HepG2 (cell line): ENCODE measurements around the gene SPRY1. TPM values are rescaled to one million over a fixed set of nuclear protein-coding genes. Genes with fewer than 3 reads are reported as not detected.

Experiments used
- ATAC-seq: fragments of 200-7000 bp; cut with Tn5 transposase; 3 replicates; pipeline ENCODE4 v1.9.1; 2020; ENCODE audit warnings: mild to moderate bottlenecking, moderate library complexity
- BruUV-seq: library from RNA; stranded (reverse); fragments of 400-500 nt; replicated peaks from 2 replicates; lab custom pipeline; 2021; lab: Mats Ljungman, UMichigan
- CTCF ChIA-PET: fragments of 300-600 bp; formaldehyde crosslinking; extraction: SDS; loops from one replicate; lab custom pipeline; 2021; ENCODE audit warnings: low total read pairs, inconsistent platforms, low intra/inter-chr PET ratio; lab: Yijun Ruan, JAX
- POLR2A ChIA-PET: fragments of 350-600 bp; sonication (Branson Sonifier 250); formaldehyde crosslinking; loops from one replicate; lab custom pipeline; 2020; ENCODE audit warnings: antibody characterized with exemption, inconsistent platforms; lab: Yijun Ruan, JAX
- DNase-seq: peaks from one replicate; pipeline ENCODE4 v3.0.0-alpha.2; 2015; ENCODE audit warnings: low spot score
- FAIRE-seq: peaks from 3 replicates; lab custom pipeline; 2011; peaks lifted over from hg19 to GRCh38; lab: Jason Lieb, UNC
- H2AFZ ChIP-seq: one replicate; pipeline ENCODE4 v1.6.1; 2011; ENCODE audit warnings: low read length, inconsistent platforms
- H3K27ac ChIP-seq: fragments of 300-600 bp; 3 replicates; pipeline ENCODE4 v1.8.0; 2011; ENCODE audit warnings: mixed run types, mild to moderate bottlenecking, mixed read lengths, low read length, inconsistent platforms; ENCODE audit not compliant: insufficient read depth; ENCODE audit errors: extremely low read length
- H3K27me3 ChIP-seq, 2 experiments: fragments of 200-600 bp in 1 of 2; 2 replicates in 1 of 2; 3 replicates in 1 of 2; pipeline versions ENCODE4 v1.6.0 to v1.8.0; 2011; ENCODE audit warnings: low read length in 2 of 2, mild to moderate bottlenecking in 2 of 2, moderate library complexity in 2 of 2, inconsistent platforms in 1 of 2; ENCODE audit not compliant: insufficient read depth in 2 of 2, control insufficient read depth in 1 of 2
- H3K36me3 ChIP-seq, 2 experiments: fragments of 200-600 bp in 1 of 2; replicated peaks in 1 of 2; 2 replicates in 1 of 2; 3 replicates in 1 of 2; pipeline versions ENCODE4 v1.5.1 to v1.8.0; 2011; ENCODE audit warnings: low read length in 2 of 2, inconsistent platforms in 1 of 2; ENCODE audit not compliant: insufficient read depth in 2 of 2, control insufficient read depth in 1 of 2
- H3K4me1 ChIP-seq: 2 replicates; pipeline ENCODE4 v1.5.1; 2012; ENCODE audit warnings: low read length, inconsistent platforms; ENCODE audit not compliant: insufficient read depth
- H3K4me2 ChIP-seq: 2 replicates; pipeline ENCODE4 v1.6.0; 2011; ENCODE audit warnings: low read depth, low read length, inconsistent platforms
- H3K4me3 ChIP-seq, 3 experiments: fragments of 200-600 bp in 1 of 3; sonication (generic), shearing (Covaris generic) in 1 of 3; replicated peaks in 1 of 3; 2 replicates each; pipeline ENCODE4 v1.5.1; 2011 to 2016; ENCODE audit warnings: low read length in 3 of 3, inconsistent platforms in 2 of 3, low read depth in 2 of 3, mild to moderate bottlenecking in 2 of 3, control low read depth in 1 of 3, mixed read lengths in 1 of 3; ENCODE audit not compliant: insufficient read depth in 1 of 3
- H3K79me2 ChIP-seq: one replicate; pipeline ENCODE4 v1.6.1; 2011; ENCODE audit warnings: low read length, inconsistent platforms; ENCODE audit not compliant: insufficient read depth
- H3K9ac ChIP-seq: 2 replicates; pipeline ENCODE4 v1.6.0; 2011; ENCODE audit warnings: mild to moderate bottlenecking, low read depth, low read length, inconsistent platforms; ENCODE audit not compliant: insufficient read depth
- H3K9me3 ChIP-seq: 2 replicates; pipeline ENCODE4 v1.5.1; 2012; ENCODE audit warnings: mild to moderate bottlenecking, low read length
- H4K20me1 ChIP-seq: 2 replicates; pipeline ENCODE4 v1.6.0; 2011; ENCODE audit warnings: inconsistent platforms, mild to moderate bottlenecking, low read length, moderate library complexity; ENCODE audit not compliant: insufficient read depth
- MTA1 ChIP-seq: sonication (generic); formaldehyde crosslinking; IDR thresholded peaks from 2 replicates; pipeline ENCODE4 v1.4.0; 2020; ENCODE audit warnings: missing genetic modification reagents, mild to moderate bottlenecking, borderline replicate concordance
- PHF8 ChIP-seq: sonication (generic); formaldehyde crosslinking; IDR thresholded peaks from 2 replicates; pipeline ENCODE4 v1.5.0; 2020; ENCODE audit warnings: missing genetic modification reagents
- SRSF1 ChIP-seq: fragments of 200-400 bp; formaldehyde crosslinking; optimal IDR thresholded peaks from 2 replicates; pipeline ENCODE3; 2017; ENCODE audit warnings: mild to moderate bottlenecking, low read depth, low read length, moderate library complexity
- TBL1XR1 ChIP-seq: fragments of 150-350 bp; IDR thresholded peaks from 2 replicates; pipeline ENCODE4 v1.6.1; 2014; ENCODE audit warnings: borderline replicate concordance, low read length; ENCODE audit not compliant: partially characterized antibody
- ZKSCAN1 ChIP-seq: fragments of 150-350 bp; IDR thresholded peaks from 2 replicates; pipeline ENCODE4 v1.6.1; 2014; ENCODE audit warnings: low read length
- ZNF552 ChIP-seq: sonication (generic); formaldehyde crosslinking; IDR thresholded peaks from 2 replicates; pipeline ENCODE4 v1.9.0; 2022; ENCODE audit warnings: missing genetic modification reagents, mild to moderate bottlenecking, borderline replicate concordance
- WGBS: methylation state at CpG from one replicate; pipeline ENCODE4 v1.1.6; 2017; ENCODE audit warnings: low lambda C conversion rate; 5-methylcytosine and 5-hydroxymethylcytosine counted together
- in situ Hi-C: cut with HindIII; loops from 2 replicates; pipeline ENCODE4 v1.10.0; 2017; ENCODE audit warnings: low pct_unique_long_range_greater_than_20kb; ENCODE audit not compliant: extremely low pct_ligation_motif_present
- intact Hi-C: fragments of 100-400 bp; cut with micrococcal nuclease; formaldehyde crosslinking; loops from one replicate; pipeline ENCODE4 v1.10.0; 2022; ENCODE audit not compliant: unreplicated experiment
- polyA plus RNA-seq, 8 experiments: library from polyadenylated mRNA; depleted of rRNA in 3 of 8; stranded (reverse) in 7 of 8; unstranded in 1 of 8; fragments of >200 nt; fragmentation: Illumina TruSeq in 4 of 8; extraction: Trizol in 4 of 8; gene quantifications; 2 replicates each; pipeline versions ENCODE4 v1.2.1 to v1.2.3, GENCODE V29; 2011 to 2016; ENCODE audit warnings: low read depth in 4 of 8, missing spikeins in 1 of 8, mixed read lengths in 1 of 8; ENCODE audit not compliant: insufficient read depth in 1 of 8
- total RNA-seq, 5 experiments: library from RNA; depleted of rRNA; stranded (reverse); fragments of >200 nt; fragmentation: Illumina TruSeq; extraction: Trizol; gene quantifications; 2 replicates each; pipeline ENCODE4 v1.2.3, GENCODE V29; 2016; ENCODE audit warnings: low read depth in 1 of 5
- TF ChIP-seq, protein P1 (sequence below): IDR thresholded peaks from 2 replicates; pipeline ENCODE4 v1.6.1; 2012; ENCODE audit warnings: low read depth, low read length, improper control_type of control experiment
- TF ChIP-seq, protein P2 (sequence below): sonication (generic); formaldehyde crosslinking; IDR thresholded peaks from 2 replicates; pipeline ENCODE4 v1.5.1; 2020; ENCODE audit warnings: mild to moderate bottlenecking, moderate library complexity, missing genetic modification reagents

Gene SPRY1
- total and polyA plus RNA-seq, 2 of the 13 experiments (the other 11 are each of a cell fraction or from before 2014, with no cell fraction given), result 24.7 to 33.4 TPM

DNA sequence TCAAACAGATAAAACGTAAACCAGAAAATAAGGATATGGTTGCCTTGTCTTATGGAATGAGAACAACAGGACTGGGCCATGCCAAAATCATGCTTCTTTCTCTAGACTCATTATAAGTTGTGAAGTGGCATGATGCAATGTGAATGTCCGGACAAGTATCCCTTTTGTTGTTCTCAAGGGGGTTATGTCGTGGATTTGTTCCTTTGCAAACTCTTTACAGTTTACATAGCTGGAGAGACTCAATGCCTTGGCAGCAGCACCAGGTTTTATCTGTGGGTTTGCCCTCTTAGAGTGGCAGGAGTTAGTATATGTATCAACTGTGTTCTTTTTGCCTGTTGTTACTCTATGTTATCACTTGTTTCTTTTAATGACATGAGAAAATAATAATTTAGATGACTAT lies 41.4 kb downstream of the SPRY1 start:
- DNase-seq (no peak), FAIRE-seq (no peak), ATAC-seq (no peak)
- peaks cover 11% of the 10 kb centered on the region for H3K4me1 ChIP-seq
- no peaks in the 10 kb centered on the region for H3K9me3 ChIP-seq
- H3K9ac ChIP-seq, result no peak overlapping the region
- H4K20me1 ChIP-seq, result no peaks in the 10 kb centered on the region
- intact Hi-C loops (no loop called here), in situ Hi-C loops (no loop called here)
- H3K36me3 ChIP-seq, result no peaks in the 10 kb centered on the region
- no peak overlapping the region for H3K4me3 ChIP-seq
- no peak overlapping the region for H3K4me2 ChIP-seq
- H2AFZ ChIP-seq, result no peak overlapping the region
- POLR2A ChIA-PET, result no interaction called here
- no TSS peak for BruUV-seq
- H3K27ac ChIP-seq, result no peak overlapping the region
- no peaks in the 10 kb centered on the region for H3K27me3 ChIP-seq
- CTCF ChIA-PET, result no interaction called here
- H3K79me2 ChIP-seq, result no peaks in the 10 kb centered on the region
- TF ChIP-seq, protein P1, sequence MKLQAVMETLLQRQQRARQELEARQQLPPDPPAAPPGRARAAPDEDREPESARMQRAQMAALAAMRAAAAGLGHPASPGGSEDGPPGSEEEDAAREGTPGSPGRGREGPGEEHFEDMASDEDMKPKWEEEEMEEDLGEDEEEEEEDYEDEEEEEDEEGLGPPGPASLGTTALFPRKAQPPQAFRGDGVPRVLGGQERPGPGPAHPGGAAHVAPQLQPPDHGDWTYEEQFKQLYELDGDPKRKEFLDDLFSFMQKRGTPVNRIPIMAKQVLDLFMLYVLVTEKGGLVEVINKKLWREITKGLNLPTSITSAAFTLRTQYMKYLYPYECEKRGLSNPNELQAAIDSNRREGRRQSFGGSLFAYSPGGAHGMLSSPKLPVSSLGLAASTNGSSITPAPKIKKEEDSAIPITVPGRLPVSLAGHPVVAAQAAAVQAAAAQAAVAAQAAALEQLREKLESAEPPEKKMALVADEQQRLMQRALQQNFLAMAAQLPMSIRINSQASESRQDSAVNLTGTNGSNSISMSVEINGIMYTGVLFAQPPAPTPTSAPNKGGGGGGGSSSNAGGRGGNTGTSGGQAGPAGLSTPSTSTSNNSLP, result no peak
- TF ChIP-seq SRSF1 (no peak), ZNF552 (CRISPR knock-in tag) (no peak), ZKSCAN1 (no peak)
- 77% methylated on average over 2 of the region's 3 CpGs for WGBS

DNA sequence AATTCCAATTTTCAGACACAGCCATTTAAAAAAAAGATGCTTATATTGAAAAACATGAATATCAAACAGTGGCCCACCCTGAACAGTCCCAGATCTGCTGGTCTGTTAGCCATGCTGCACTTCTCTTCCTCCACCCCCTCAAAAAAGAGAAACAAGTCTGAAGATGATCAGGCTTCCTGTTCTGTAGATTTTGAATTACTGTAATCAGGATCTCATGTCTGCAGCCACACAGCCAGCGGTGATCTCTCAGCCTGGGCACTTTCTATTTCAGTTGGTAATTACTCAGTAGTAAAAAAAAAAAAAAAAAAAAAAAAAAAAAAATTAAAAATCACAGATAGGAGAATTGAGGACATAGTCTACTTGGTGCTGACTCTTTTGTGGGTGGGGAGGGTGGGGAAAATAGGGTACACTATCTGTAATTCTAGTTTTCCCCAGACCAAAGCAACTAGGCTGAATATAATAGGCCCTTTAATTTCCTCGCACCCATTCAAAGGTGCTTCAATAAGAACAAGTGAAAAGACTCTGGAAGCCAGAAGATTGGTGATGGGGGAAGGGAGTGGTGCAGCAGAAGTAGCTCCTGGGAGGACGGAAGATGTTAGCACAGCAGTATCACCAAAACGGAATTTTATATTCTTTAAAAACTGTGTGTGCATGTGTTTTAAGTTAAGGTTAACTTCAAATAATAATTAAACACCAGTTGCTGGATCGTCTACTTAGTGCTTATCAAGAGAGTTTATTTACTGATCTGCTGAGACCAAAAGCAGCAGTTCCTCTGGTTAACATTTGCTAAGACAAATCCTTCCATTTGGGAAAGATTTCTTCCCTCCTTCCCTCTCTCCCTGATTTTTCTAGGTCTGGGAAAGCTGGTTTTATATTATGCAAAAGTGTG lies 47.0 kb downstream of the SPRY1 start:
- ChIA-PET CTCF (no interaction called here), POLR2A (interaction anchor here (0.6 to 2.1 kb wide), 7 partner anchors 25 to 112 kb away, joined by 3 to 8 read pairs (median 4); partner anchors contain the start of gene SPRY1)
- Histone ChIP-seq H3K9ac (peak overlapping the region; percentile 53), H3K4me1 (peaks cover 49% of the 10 kb centered on the region), H3K27me3 (no peaks in the 10 kb centered on the region), H3K4me2 (peak overlapping the region; percentile 60), H3K4me3 (peak overlapping the region in 1 of 3 experiments; percentile 43; a peak in 2 of 6 replicates), H2AFZ (peak overlapping the region; percentile 34), H3K79me2 (no peaks in the 10 kb centered on the region), H3K9me3 (no peaks in the 10 kb centered on the region), H3K36me3 (no peaks in the 10 kb centered on the region), H3K27ac (peak overlapping the region; percentile 61), H4K20me1 (no peaks in the 10 kb centered on the region)
- ATAC-seq (no peak; the same call in 2 of the 3 replicates), FAIRE-seq (no peak), DNase-seq (no peak)
- TF ChIP-seq MTA1 (CRISPR knock-in tag), result no peak
- TF ChIP-seq, protein P2, sequence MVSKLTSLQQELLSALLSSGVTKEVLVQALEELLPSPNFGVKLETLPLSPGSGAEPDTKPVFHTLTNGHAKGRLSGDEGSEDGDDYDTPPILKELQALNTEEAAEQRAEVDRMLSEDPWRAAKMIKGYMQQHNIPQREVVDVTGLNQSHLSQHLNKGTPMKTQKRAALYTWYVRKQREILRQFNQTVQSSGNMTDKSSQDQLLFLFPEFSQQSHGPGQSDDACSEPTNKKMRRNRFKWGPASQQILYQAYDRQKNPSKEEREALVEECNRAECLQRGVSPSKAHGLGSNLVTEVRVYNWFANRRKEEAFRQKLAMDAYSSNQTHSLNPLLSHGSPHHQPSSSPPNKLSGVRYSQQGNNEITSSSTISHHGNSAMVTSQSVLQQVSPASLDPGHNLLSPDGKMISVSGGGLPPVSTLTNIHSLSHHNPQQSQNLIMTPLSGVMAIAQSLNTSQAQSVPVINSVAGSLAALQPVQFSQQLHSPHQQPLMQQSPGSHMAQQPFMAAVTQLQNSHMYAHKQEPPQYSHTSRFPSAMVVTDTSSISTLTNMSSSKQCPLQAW, result 0 out of 2 replicates have a peak, but pooled peaks have one; percentile 2
- no peak for TF ChIP-seq TBL1XR1
- no peak for TF ChIP-seq PHF8 (CRISPR knock-in tag)
- BruUV-seq, result no TSS peak
- WGBS, result 73% methylated on average over 5 of the region's 5 CpGs
- intact Hi-C loops (loop anchor here (1.0 to 5.0 kb wide), 3 partner anchors 25 to 41 kb away; no protein-coding TSS in a partner anchor), in situ Hi-C loops (no loop called here)
